Measurements from ENCODE around the gene ZDHHC14.

ZDHHC14 gene

GRCh38 chr6:157516319-157517026 is 135.5 kb downstream of the ZDHHC14 start:
- DNase-seq (ENCODE audit: low read depth), result no peak

GRCh38 chr6:157517601-157518359 is 136.8 kb downstream of the ZDHHC14 start:
- DNase-seq (ENCODE audit: low read depth), result no peak

- DNase-seq (ENCODE audit: low read depth), result no peak
These were observed 137.6 kb downstream of the ZDHHC14 start for GRCh38 chr6:157518397-157519250.

- no peak for DNase-seq (ENCODE audit: low read depth)
These were observed 138.5 kb downstream of the ZDHHC14 start for GRCh38 chr6:157519255-157520116.

- DNase-seq (ENCODE audit: low read depth), result no peak
These were observed 139.1 kb downstream of the ZDHHC14 start for GRCh38 chr6:157520117-157520406.

GRCh38 chr6:157520596-157521361 is 139.8 kb downstream of the ZDHHC14 start:
- no peak for DNase-seq (ENCODE audit: low read depth)

- DNase-seq (ENCODE audit: low read depth), result no peak
These were observed 140.7 kb downstream of the ZDHHC14 start for GRCh38 chr6:157521362-157522335.

- no peak for DNase-seq (ENCODE audit: low read depth)
These were observed 141.5 kb downstream of the ZDHHC14 start for GRCh38 chr6:157522472-157522871.

- DNase-seq (ENCODE audit: low read depth), result no peak
These were observed 143.7 kb downstream of the ZDHHC14 start for GRCh38 chr6:157524735-157525134.

- DNase-seq (ENCODE audit: low read depth), result no peak
These were observed 144.4 kb downstream of the ZDHHC14 start for GRCh38 chr6:157525292-157525889.

- DNase-seq (ENCODE audit: low read depth), result no peak
These were observed 145.0 kb downstream of the ZDHHC14 start for GRCh38 chr6:157525918-157526425.

GRCh38 chr6:157527471-157527907 is 146.5 kb downstream of the ZDHHC14 start:
- DNase-seq (ENCODE audit: low read depth), result no peak

- DNase-seq (ENCODE audit: low read depth), result no peak
These were observed 148.1 kb downstream of the ZDHHC14 start for GRCh38 chr6:157528931-157529653.

- DNase-seq (ENCODE audit: low read depth), result no peak
These were observed 148.7 kb downstream of the ZDHHC14 start for GRCh38 chr6:157529654-157530039.

- DNase-seq (ENCODE audit: low read depth), result no peak
These were observed 149.1 kb downstream of the ZDHHC14 start for GRCh38 chr6:157530126-157530525.

- no peak for DNase-seq (ENCODE audit: low read depth)
These were observed 149.8 kb downstream of the ZDHHC14 start for GRCh38 chr6:157530724-157531168.

- no peak for DNase-seq (ENCODE audit: low read depth)
These were observed 150.4 kb downstream of the ZDHHC14 start for GRCh38 chr6:157531169-157531985.

- DNase-seq (ENCODE audit: low read depth), result no peak
These were observed 151.0 kb downstream of the ZDHHC14 start for GRCh38 chr6:157531986-157532365.
